SK-N-MC (cell line): ENCODE data around the gene SCN11A.

Experiments used
- EZH2 ChIP-seq: fragments of 200-600 bp; sonication (generic); IDR thresholded peaks from one replicate; pipeline ENCODE4 v1.6.1; 2017; ENCODE audit warnings: antibody characterized with exemption
- FOXP2 ChIP-seq: optimal IDR thresholded peaks from 2 replicates; pipeline ENCODE3; 2011; ENCODE audit warnings: mild to moderate bottlenecking, moderate library complexity; ENCODE audit not compliant: insufficient read depth; ENCODE audit errors: extremely low read length, control extremely low read depth
- POLR2AphosphoS5 ChIP-seq: IDR thresholded peaks from 2 replicates; pipeline ENCODE4 v1.6.1; 2012; ENCODE audit warnings: mild to moderate bottlenecking, low read depth, low read length, borderline replicate concordance

- TF ChIP-seq POLR2AphosphoS5 = no peak
- TF ChIP-seq FOXP2 = no peak
- TF ChIP-seq EZH2 = no peak
These were observed 22.2 kb downstream of the SCN11A start for GRCh38 chr3:39029556-39029955.
